MG63 (cell line): ENCODE measurements around the gene NGRN. TPM values are rescaled to one million over a fixed set of nuclear protein-coding genes. Genes with fewer than 3 reads are reported as not detected.
"Not testable (repeated sequence)": the region's sequence is repeated elsewhere in the genome, so short reads cannot be mapped to it uniquely, and the experiment has no call there.

Source experiments
- DNase-seq: peaks from one replicate; pipeline ENCODE4 v3.0.0-alpha.2; 2020
- H3K27me3 ChIP-seq: fragments of 250-450 bp; sonication (Bioruptor Pico); 2 replicates; pipeline ENCODE4 v1.5.1; 2020; ENCODE audit warnings: mild to moderate bottlenecking, moderate library complexity
- H3K36me3 ChIP-seq: fragments of 250-450 bp; sonication (Bioruptor Pico); 2 replicates; pipeline ENCODE4 v1.5.1; 2020; ENCODE audit warnings: mild to moderate bottlenecking, moderate library complexity
- H3K4me3 ChIP-seq: fragments of 250-450 bp; sonication (Bioruptor Pico); 2 replicates; pipeline ENCODE4 v1.5.1; 2020; ENCODE audit warnings: mild to moderate bottlenecking, moderate library complexity
- H3K9me3 ChIP-seq: fragments of 250-450 bp; sonication (Bioruptor Pico); 2 replicates; pipeline ENCODE4 v1.5.1; 2020; ENCODE audit warnings: mild to moderate bottlenecking, moderate library complexity
- total RNA-seq: library from RNA; depleted of rRNA; stranded (reverse); fragments of >200 nt; shearing (Covaris generic); gene quantifications from 2 replicates; pipeline ENCODE4 v1.2.3, GENCODE V29; 2014; ENCODE audit warnings: low replicate concordance

The NGRN gene
- total RNA-seq, 1 experiment from 2014 or later = 134 TPM

GRCh38 chr15:90261811-90262210 lies 3.7 kb upstream of the NGRN start:
- peak; percentile 75 for DNase-seq
- no peaks in the 10 kb centered on the region for H3K27me3 ChIP-seq

DNA sequence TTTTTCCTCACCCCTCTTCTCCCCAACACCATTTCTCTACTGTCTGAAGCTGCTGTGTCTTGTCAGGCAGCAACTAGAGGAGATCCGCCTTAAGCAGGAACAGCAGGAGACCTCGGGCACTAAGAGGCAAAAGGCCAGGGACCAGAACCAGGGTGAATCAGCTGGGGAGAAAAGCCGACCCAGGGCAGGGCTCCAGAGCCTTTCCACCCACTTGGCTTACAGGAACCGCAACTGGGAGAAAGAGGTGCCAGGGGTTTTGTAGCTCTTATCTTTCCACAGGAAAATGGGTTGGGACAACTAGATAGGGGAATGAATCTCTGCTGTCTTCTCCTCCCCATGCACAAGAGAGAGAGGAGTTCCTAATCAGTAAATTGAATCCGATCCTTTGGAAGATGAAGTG lies 3.0 kb upstream of the NGRN start:
- H3K36me3 ChIP-seq = peaks cover 2% of the 10 kb centered on the region
- H3K4me3 ChIP-seq = no peak overlapping the region
- peak; percentile 91 for DNase-seq
- no peaks in the 10 kb centered on the region for H3K9me3 ChIP-seq
- H3K27me3 ChIP-seq = no peaks in the 10 kb centered on the region

More at GRCh38 chr15:90261811-90262210, 3.7 kb upstream of the NGRN start:
- H3K9me3 ChIP-seq = no peaks in the 10 kb centered on the region
- peaks cover 2% of the 10 kb centered on the region; the same call in 1 of the 2 replicates for H3K36me3 ChIP-seq
- no peak overlapping the region for H3K4me3 ChIP-seq

GRCh38 chr15:90264671-90265070 lies 801 bp upstream of the NGRN start:
- Histone ChIP-seq H3K27me3 (no peaks in the 10 kb centered on the region), H3K9me3 (no peaks in the 10 kb centered on the region), H3K36me3 (peaks cover 15% of the 10 kb centered on the region), H3K4me3 (peak overlapping the region; percentile 92)
- DNase-seq = peak; percentile 34

DNA sequence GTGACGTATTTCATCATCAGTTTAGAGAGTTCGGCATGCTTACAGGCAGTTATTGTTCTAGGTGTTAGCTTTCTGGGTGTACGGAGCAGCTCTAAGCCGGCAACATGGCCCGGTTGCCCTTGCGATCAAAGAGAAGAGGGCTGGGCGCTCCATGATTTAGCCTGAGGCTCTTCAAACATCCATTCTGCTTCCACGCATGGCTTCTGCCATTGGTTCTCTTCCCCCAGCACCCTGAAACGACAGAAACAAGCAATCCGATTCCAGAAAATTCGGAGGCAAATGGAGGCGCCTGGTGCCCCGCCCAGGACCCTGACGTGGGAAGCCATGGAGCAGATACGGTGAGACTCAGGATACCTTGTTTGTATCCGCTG lies 574 bp downstream of the NGRN start:
- no peaks in the 10 kb centered on the region for H3K9me3 ChIP-seq
- peak; percentile 36 for DNase-seq
- no peaks in the 10 kb centered on the region for H3K27me3 ChIP-seq
- H3K4me3 ChIP-seq = peak overlapping the region; percentile 92
- peaks cover 29% of the 10 kb centered on the region for H3K36me3 ChIP-seq

DNA sequence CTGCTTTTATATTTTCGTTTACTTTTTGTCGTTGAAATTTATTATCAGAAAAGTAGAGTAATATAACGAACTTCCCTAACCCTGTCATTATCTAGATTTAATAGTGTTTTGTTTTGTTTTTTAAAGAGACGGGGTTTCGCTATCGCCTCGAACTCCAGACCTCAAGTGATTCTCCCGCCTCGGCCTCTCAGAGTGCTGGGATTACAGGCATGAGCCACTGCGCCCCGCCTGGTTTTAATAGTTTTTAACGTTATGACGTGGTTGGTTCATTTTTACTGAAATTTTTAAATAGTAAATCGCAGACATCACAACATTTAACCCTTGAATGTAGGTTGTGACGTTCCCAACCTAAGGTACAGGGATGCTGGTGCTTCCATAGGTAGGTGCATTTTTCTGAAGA lies 1.0 kb downstream of the NGRN start:
- Histone ChIP-seq H3K4me3 (peak overlapping the region; percentile 92), H3K27me3 (no peaks in the 10 kb centered on the region), H3K9me3 (no peaks in the 10 kb centered on the region), H3K36me3 (peaks cover 33% of the 10 kb centered on the region)
- peak; percentile 30 for DNase-seq

DNA sequence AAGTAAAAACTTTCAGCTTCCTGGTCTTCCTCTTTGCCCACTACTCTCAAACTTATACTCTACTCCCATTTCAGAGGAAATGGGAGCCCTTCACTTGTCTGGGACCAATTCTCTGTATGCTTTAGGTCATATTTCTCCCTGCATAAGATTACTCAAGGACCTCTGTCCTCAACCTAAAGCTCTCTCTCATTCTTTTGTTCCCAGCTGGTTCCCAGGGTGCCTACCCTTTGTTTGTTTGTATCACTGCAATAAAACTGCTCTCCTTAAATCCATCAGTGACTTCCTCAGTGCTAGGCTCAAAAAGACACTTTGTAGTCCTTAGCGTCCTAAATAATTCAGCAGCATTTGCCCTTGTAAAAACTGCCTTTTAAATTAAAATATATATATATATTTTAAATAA lies 2.9 kb downstream of the NGRN start:
- Histone ChIP-seq H3K36me3 (peaks cover 51% of the 10 kb centered on the region), H3K9me3 (no peaks in the 10 kb centered on the region), H3K4me3 (no peak overlapping the region), H3K27me3 (no peaks in the 10 kb centered on the region)
- DNase-seq = no peak

DNA sequence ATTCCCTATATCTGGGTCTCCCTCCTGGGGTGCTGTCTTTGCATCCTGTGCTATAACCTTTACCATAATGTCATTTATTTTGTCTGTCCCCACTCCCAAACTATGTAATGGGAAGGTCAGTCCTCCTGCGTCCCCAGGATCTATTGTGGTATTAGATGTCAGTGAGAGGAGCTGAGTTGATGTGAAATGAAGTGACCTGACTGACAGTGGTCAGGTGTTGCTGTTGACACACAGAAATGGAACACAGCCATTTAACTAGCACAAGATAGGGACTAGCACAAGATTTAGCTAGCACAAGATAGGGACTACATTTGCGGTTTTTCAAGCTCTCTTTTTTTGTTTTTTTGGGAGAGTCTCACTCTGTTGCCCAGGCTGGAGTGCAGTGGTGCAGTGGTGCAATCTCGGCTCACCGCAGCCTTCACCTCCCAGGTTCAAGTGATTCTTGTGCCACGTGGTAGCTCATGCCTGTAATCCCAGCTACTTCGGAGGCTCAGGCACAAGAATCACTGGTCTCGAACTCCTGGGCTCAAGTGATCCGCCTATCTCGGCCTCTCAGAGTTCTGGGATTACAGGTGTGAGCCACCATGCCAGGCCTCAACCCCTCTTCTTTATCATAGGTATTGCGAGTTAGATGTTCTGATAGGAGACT lies 5.2 kb downstream of the NGRN start:
- H3K27me3 ChIP-seq = no peaks in the 10 kb centered on the region
- no peak for DNase-seq
- peaks cover 55% of the 10 kb centered on the region for H3K36me3 ChIP-seq

DNA sequence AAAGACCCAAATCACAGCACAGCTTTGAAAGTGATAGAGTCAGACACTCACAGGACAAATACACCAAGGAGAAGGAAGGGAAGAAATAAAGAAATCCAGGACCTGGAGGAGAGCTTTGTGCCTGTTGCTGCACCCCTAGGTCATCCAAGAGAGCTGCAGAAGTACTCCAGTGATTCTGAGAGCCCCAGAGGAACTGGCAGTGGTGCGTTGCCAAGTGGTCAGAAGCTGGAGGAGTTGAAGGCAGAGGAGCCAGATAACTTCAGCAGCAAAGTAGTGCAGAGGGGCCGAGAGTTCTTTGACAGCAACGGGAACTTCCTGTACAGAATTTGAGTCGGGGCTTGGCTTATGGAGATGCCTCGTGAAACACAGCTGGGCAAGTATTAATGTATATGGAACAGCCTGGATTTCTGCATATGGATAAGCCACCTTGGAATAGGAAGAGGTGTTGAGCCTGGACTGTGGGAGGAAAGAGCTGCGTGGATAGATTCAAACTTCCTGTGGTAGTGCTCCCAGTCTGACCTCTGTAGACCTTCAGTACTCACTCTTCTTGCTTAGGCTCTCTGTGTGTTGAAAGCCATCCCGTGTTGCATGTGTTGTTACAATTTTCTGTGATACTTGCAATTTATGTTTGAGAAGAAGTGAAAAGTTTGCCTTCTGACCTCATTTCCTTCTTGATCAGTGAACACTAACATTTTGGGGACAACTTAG lies 6.1 kb downstream of the NGRN start:
- H3K4me3 ChIP-seq = no peak overlapping the region
- no peaks in the 10 kb centered on the region for H3K9me3 ChIP-seq
- DNase-seq = no peak
- no peaks in the 10 kb centered on the region for H3K27me3 ChIP-seq
- peaks cover 52% of the 10 kb centered on the region for H3K36me3 ChIP-seq

More for the DNA sequence above, 5.2 kb downstream of the NGRN start:
- Histone ChIP-seq H3K9me3 (no peaks in the 10 kb centered on the region), H3K4me3 (no peak overlapping the region)

GRCh38 chr15:90278467-90278866 lies 13.0 kb downstream of the NGRN start:
- H3K27me3 ChIP-seq, DNase-seq, H3K4me3 ChIP-seq, H3K36me3 ChIP-seq, H3K9me3 ChIP-seq: not testable (repeated sequence)

DNA sequence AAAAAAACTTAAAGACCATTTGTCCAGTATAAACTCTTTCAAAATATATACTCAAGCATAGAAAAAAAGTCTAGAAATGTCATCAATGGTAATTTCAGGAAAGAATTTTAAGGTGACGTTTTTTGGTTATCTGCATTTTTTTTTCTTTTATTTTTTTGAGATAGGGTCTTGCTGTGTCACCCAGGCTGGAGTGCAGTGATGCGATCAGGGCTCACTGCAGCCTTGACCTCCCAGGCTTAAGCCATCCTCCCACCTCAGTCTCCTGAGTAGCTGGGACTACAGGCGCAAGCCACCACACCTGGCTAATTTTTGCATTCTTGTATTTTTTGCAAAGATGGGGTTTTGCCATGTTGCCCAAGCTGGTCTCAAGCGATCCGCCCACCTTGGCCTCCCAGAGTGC lies 15.3 kb downstream of the NGRN start:
- H3K9me3 ChIP-seq, H3K4me3 ChIP-seq, DNase-seq, H3K36me3 ChIP-seq, H3K27me3 ChIP-seq: not testable (repeated sequence)

DNA sequence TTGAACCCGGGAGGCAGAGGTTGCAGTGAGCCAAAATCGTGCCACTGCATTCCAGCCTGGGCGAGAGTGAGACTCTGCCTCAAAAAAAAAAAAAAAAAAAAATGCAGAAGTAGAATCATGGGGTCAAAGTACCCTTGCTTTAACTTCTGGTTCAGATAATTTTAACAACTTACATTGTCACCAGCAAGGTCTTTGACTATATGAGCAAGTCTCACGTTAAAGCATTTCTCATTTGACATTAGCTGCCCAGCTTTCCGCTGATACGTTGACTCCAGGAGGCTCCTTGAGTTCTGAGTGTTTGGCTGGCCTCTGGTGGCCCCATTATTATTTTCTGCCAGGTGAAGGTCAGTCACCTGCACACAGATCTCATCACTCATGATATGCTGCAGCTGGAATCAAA lies 16.2 kb downstream of the NGRN start:
- not testable (repeated sequence) for H3K27me3 ChIP-seq, DNase-seq, H3K9me3 ChIP-seq, H3K36me3 ChIP-seq, H3K4me3 ChIP-seq

DNA sequence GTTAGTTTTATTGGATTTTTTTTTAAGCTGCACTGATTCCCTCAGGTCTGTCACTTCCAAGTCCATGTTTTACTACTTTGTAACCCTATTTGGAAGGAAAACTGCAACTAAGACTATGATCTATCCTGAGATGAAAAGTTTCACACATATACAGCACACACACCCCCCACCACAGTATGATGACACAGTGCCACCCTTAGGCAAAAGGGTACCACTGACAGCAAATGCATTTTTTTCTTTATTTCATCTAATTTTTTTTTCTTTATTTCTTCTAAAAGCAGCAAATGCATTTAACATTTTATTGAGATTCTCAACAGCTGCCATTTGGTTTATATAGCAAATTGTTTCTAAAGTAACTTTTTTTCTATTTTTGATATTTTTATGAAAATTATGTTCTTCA lies 21.2 kb downstream of the NGRN start:
- DNase-seq = peak; percentile 37
- H3K27me3 ChIP-seq = no peaks in the 10 kb centered on the region
- H3K36me3 ChIP-seq = no peaks in the 10 kb centered on the region
- H3K4me3 ChIP-seq = no peak overlapping the region
- no peaks in the 10 kb centered on the region for H3K9me3 ChIP-seq

GRCh38 chr15:90287101-90287500 lies 21.6 kb downstream of the NGRN start:
- Histone ChIP-seq H3K9me3 (no peaks in the 10 kb centered on the region), H3K4me3 (no peak overlapping the region), H3K36me3 (no peaks in the 10 kb centered on the region), H3K27me3 (no peaks in the 10 kb centered on the region)
- DNase-seq = no peak

DNA sequence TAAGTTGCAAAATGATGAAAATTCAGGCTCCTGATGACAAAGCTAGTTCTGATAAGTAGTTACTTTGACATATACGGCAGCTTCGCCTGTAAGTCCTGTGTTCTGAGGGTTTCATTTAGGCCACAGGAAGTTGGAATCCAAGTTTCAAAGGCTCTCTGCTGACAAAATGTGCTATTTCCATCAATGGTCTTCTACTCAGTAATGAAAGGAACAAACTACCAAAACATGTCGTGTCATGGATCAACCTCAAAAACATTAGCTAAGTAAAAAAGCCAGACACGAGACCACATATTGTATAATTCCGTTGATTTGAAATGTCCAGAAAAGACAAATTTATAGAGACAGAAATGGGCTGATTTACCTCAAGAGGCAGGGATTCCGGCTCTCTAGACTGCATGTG lies 22.5 kb downstream of the NGRN start:
- DNase-seq = no peak
- no peaks in the 10 kb centered on the region for H3K27me3 ChIP-seq

DNA sequence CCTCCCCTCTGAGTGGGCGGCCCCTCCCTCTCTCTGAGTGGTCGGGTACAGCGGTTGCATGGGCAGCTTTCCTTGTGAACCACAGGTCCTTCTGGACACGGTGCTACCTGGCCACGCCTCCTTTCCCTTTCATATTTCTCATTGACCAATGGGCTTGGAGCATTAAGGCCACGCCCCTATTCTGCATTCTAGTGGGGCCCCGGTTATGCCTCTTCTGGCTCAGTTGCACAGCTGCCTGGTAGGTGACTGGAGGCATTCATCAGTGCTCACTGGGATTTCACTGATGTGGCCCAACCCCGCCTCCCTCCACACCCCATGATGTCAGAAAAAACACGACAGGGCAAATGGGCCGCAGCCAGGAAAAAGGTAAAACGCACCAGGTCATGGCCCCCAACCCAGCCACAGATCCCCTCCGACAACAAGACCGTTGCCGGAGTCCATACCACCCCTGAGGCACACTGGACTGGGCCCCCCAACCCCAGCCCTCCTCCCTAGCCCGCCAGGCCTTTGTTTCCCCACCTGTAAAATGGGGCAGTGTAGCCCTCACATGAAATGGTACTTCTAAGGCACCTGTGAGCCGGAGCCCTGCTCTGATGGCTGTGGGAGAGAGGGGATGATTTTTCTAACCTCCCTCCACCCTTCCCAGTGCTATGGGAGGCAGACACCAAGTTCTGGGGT lies 26.3 kb downstream of the NGRN start:
- H3K9me3 ChIP-seq = no peaks in the 10 kb centered on the region
- peak; percentile 41 for DNase-seq
- no peak overlapping the region for H3K4me3 ChIP-seq
- H3K27me3 ChIP-seq = no peaks in the 10 kb centered on the region
- no peaks in the 10 kb centered on the region for H3K36me3 ChIP-seq

More for the DNA sequence above, 22.5 kb downstream of the NGRN start:
- Histone ChIP-seq H3K9me3 (no peaks in the 10 kb centered on the region), H3K36me3 (no peaks in the 10 kb centered on the region), H3K4me3 (no peak overlapping the region)

DNA sequence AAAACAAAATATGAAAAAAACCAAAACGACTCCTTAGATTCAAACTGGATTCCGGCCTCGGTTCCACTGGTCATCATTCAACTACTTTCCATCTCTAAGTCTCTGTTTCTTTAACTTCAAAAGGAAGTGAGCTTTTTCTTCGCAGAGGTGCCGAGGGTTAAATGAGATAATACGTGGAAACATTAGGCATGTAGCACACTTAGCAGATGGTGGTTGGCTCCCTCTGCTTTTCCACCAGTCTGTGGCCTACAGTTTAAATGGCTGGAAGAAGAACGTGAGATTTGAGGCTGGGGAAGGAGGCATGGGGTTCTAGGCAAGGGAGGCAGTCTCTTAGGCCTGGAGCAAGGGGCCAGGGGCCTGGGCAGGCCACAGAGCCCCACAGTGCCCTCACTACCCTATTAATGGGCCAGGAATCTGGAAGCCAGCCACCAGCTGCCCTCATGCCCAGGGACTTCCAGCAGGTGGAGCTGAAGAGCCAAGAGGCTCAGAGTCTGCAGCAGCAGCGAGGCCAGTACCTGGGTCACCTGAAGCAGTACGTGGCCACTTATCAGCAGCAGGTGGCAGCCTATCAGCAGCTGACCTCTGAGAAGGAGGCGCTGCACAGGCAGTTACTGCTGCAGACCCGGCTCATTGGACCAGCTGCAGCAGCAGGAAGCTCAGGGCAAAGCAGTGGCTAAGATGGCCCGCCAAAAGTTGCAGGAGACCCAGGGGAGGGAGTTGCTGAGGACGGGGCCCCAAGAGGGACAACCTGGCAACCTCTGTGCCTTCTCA lies 27.8 kb downstream of the NGRN start:
- peak; percentile 53 for DNase-seq

GRCh38 chr15:90294159-90294558 lies 28.7 kb downstream of the NGRN start:
- no peak for DNase-seq
- no peaks in the 10 kb centered on the region for H3K27me3 ChIP-seq
- no peaks in the 10 kb centered on the region for H3K36me3 ChIP-seq
- no peaks in the 10 kb centered on the region for H3K9me3 ChIP-seq
- no peak overlapping the region for H3K4me3 ChIP-seq

More for the DNA sequence above, 27.8 kb downstream of the NGRN start:
- H3K9me3 ChIP-seq, H3K4me3 ChIP-seq, H3K36me3 ChIP-seq, H3K27me3 ChIP-seq: not testable (repeated sequence)
